ENCODE results near the gene FPR2. TPM values are rescaled to one million over a fixed set of nuclear protein-coding genes. Genes with fewer than 3 reads are reported as not detected.

FPR2 gene
- total RNA-seq = not detected in 2 replicates

GRCh38 chr19:51760697-51761356, at the start of gene FPR2:
Gene FPR2 (plus strand): TSS chr19:51761180. CDS start chr19:51768659, 7,479 bp downstream.

GRCh38 chr19:51751655-51752054, 9.3 kb upstream of the FPR2 start, which contains the start of gene FPR1:
Gene FPR1 (minus strand): TSS chr19:51751878. CDS start chr19:51746994, 4,884 bp downstream.

GRCh38 chr19:51794885-51795490, 34.0 kb downstream of the FPR2 start, which contains the start of gene FPR3:
Gene FPR3 (plus strand): TSS chr19:51795157. CDS start chr19:51823749, 28,592 bp downstream.

Other genes with a start within 250 kb of the FPR2 start
- gene SIGLEC6, start 229.5 kb upstream of the FPR2 start, total RNA-seq = not detected in 2 replicates
- 8.5 and 31.2 TPM in 2 replicates for gene ZNF175, start 189.9 kb upstream of the FPR2 start, total RNA-seq
- not detected in 2 replicates for gene SIGLEC5, start 130.8 kb upstream of the FPR2 start, total RNA-seq
- gene SIGLEC14, start 114.4 kb upstream of the FPR2 start, total RNA-seq = not detected in 2 replicates
- gene SPACA6, start 67.8 kb upstream of the FPR2 start, total RNA-seq = 9.9 and 17.1 TPM in 2 replicates
- under 0.01 and 0.14 TPM in 2 replicates for gene HAS1, start 37.2 kb upstream of the FPR2 start, total RNA-seq
- 0.44 and 0.86 TPM in 2 replicates for gene FPR1, start 9.3 kb upstream of the FPR2 start, total RNA-seq
- gene FPR3, start 34.0 kb downstream of the FPR2 start, total RNA-seq = 0.43 TPM in 1 of 2 replicates, not detected in the other
- gene ZNF577, start 126.8 kb downstream of the FPR2 start, total RNA-seq = 5.3 and 5.5 TPM in 2 replicates
- 6.3 and 10.3 TPM in 2 replicates for gene ZNF649, start 143.8 kb downstream of the FPR2 start, total RNA-seq
- 5.7 and 6.1 TPM in 2 replicates for gene ZNF613, start 166.3 kb downstream of the FPR2 start, total RNA-seq
- 7.3 and 10.9 TPM in 2 replicates for gene ZNF350, start 225.7 kb downstream of the FPR2 start, total RNA-seq
- gene ZNF615, start 247.0 kb downstream of the FPR2 start, total RNA-seq = 7.7 and 12.7 TPM in 2 replicates